Activated naive CD4-positive, alpha-beta T cell treated with anti-CD3 and anti-CD28 coated beads, Interleukin-2, amount 50 U/mL, for 24 hours (primary cell): ENCODE data around the gene ALDH3A1.

Source experiments
- H3K27ac Mint-ChIP-seq: one replicate; pipeline ENCODE4 v1.8.0; 2021; ENCODE audit warnings: mild to moderate bottlenecking, mixed read lengths
- H3K27me3 Mint-ChIP-seq: one replicate; pipeline ENCODE4 v1.8.0; 2021; ENCODE audit warnings: mixed read lengths
- H3K36me3 Mint-ChIP-seq: one replicate; pipeline ENCODE4 v1.8.0; 2021; ENCODE audit warnings: mixed read lengths
- H3K4me1 Mint-ChIP-seq: one replicate; pipeline ENCODE4 v1.8.0; 2021; ENCODE audit warnings: mixed read lengths
- H3K4me3 Mint-ChIP-seq: one replicate; pipeline ENCODE4 v1.8.0; 2021; ENCODE audit warnings: mild to moderate bottlenecking, mixed read lengths
- H3K9me3 Mint-ChIP-seq: one replicate; pipeline ENCODE4 v1.8.0; 2021; ENCODE audit warnings: mixed read lengths

The ALDH3A1 gene

DNA sequence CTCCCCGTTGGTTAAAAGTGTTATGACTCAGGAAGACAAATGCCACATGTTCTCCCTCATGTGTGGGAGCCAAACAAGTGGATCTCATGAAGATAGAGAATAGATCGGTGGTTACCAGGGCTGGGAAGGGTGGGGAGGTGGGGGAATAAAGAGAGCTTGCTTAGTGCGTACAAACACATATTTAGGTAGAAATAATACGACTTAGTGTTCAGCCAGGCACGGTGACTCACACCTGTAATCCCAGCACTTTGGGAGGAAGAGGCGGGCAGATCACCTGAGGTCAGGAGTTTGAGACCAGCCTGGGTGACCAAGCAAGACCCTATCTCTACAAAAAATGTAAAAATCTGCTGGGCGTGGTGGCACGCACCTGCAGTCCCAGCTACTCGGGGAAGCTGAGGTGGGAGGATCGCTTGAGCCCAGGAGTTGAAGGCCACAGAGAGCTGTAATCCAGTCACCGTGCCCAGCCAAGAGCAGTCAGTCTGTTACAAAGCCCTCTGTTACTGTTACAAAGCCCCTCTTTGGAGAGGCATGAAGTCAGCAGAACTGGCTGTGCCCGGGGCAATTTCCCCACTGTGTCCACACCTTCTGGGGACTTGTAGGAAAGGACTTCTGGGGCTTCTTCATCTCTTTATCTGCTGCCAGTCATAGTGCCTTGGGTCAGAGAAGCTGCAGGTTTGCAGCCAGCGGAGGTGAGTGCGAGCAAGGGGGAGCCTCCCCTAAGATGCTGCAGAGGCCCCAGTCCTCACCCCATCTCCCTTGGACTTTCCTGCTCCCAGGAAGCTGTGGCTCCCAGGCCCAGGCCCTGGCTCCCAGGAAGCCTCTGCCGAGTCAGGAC lies 4.3 kb upstream of the ALDH3A1 start:
- H3K9me3 Mint-ChIP-seq, result no peaks in the 10 kb centered on the region
- no peaks in the 10 kb centered on the region for H3K27me3 Mint-ChIP-seq
- no peaks in the 10 kb centered on the region for H3K36me3 Mint-ChIP-seq
- H3K4me3 Mint-ChIP-seq, result no peak overlapping the region
- H3K4me1 Mint-ChIP-seq, result peaks cover 4% of the 10 kb centered on the region
- no peak overlapping the region for H3K27ac Mint-ChIP-seq

DNA sequence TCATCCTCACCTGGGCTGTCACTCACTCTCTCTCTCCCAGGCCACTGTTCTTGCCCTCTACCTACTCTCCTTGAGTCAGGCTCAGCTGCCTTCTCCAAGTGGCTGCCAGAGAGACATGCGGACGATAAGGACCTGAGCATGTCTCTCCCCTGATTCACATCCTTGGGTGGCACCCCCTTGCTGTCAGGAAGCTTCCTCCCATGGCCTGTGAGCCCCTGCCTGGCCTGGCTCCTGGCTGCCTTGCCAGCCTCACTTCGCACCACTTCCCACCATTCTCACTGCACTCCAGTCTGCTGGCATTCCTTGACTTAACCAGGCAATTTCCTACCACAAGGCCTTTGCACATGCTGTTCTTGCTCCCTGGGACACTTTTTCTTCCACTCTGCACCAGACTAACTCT lies 2.7 kb upstream of the ALDH3A1 start:
- H3K36me3 Mint-ChIP-seq, result no peaks in the 10 kb centered on the region
- H3K4me3 Mint-ChIP-seq, result no peak overlapping the region
- peaks cover 4% of the 10 kb centered on the region for H3K4me1 Mint-ChIP-seq
- no peaks in the 10 kb centered on the region for H3K27me3 Mint-ChIP-seq
- H3K9me3 Mint-ChIP-seq, result no peaks in the 10 kb centered on the region
- no peak overlapping the region for H3K27ac Mint-ChIP-seq

DNA sequence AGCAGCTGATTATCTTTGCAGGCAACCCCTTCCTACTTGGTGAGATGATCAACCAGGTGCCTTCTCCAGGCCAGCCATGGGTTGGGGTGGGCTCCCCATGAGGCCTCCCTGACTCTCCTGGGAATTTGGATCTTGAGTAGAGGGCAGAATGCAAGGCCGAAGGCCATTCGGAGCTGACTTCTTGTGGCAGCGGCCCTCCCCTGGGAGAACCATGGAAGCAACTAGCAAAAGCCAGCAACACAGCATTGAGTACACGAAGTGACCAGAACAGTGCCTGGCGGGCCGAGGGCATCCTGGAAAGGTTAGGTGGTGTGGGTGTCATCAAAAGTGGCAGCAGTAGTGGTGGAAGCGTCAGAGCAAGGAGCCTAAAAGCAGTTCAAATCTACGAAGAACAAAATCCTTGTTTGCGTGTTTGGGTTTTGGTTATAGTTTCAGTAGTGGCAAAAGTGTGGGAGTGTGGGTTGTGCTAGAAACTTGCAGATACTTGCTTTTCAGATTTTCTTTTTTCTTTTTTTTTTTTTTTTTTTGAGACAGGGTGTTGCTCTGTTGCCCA lies 2.0 kb upstream of the ALDH3A1 start:
- no peak overlapping the region for H3K4me3 Mint-ChIP-seq
- no peak overlapping the region for H3K27ac Mint-ChIP-seq
- no peaks in the 10 kb centered on the region for H3K36me3 Mint-ChIP-seq
- no peaks in the 10 kb centered on the region for H3K27me3 Mint-ChIP-seq
- peaks cover 8% of the 10 kb centered on the region for H3K4me1 Mint-ChIP-seq
- no peaks in the 10 kb centered on the region for H3K9me3 Mint-ChIP-seq

DNA sequence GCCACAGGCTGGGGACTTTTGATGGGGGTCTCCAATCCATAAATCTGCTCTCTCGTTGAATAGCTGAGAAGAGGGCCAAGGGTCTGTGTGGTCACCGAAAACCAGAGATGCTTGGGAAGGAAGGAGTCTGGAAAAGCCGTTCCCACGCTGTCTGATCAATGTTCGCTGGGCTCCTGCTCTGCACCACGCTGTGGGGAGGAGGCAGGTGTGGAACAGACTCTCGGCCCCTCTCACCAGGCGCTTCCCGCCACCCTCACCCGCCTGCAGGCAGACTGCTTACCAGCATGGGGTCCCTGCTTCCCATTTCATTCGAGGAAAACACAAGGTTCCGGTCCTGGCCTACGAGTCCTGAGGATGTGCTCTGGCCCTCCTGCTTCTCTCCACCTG lies 702 bp upstream of the ALDH3A1 start:
- no peak overlapping the region for H3K27ac Mint-ChIP-seq

DNA sequence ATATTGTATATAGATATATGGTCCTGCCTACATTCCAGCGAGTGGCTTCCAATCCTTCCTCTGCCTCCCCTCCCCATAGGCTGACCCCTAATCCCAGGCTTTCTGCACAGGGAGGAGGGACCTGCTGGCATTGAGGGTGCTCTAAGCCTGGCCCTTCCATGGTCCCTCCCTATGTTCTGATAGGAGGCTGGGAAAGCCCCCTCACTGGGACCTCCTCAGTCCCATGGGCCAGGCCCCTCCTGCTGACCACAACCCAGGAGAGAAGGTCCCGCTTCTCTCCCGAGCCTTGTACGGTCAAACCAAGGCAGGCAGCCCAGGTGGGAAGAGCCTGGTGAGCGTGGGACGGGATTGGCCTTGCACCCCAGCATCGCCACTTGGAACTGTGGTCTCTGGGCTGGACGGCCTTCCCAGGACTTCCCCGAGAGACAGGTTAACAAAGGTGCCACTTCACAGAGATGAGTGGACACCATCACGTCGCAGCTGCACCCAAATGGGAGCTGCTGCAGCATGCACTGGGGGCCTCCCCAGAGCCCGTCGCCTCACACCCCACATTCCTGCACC lies 859 bp downstream of the ALDH3A1 start:
- Mint-ChIP-seq H3K27ac (no peak overlapping the region), H3K36me3 (no peaks in the 10 kb centered on the region), H3K4me1 (peaks cover 11% of the 10 kb centered on the region), H3K4me3 (no peak overlapping the region), H3K9me3 (no peaks in the 10 kb centered on the region), H3K27me3 (no peaks in the 10 kb centered on the region)

More for the DNA sequence above, 702 bp upstream of the ALDH3A1 start:
- H3K27me3 Mint-ChIP-seq, result no peaks in the 10 kb centered on the region
- peaks cover 11% of the 10 kb centered on the region for H3K4me1 Mint-ChIP-seq
- H3K4me3 Mint-ChIP-seq, result no peak overlapping the region
- H3K9me3 Mint-ChIP-seq, result no peaks in the 10 kb centered on the region
- no peaks in the 10 kb centered on the region for H3K36me3 Mint-ChIP-seq

DNA sequence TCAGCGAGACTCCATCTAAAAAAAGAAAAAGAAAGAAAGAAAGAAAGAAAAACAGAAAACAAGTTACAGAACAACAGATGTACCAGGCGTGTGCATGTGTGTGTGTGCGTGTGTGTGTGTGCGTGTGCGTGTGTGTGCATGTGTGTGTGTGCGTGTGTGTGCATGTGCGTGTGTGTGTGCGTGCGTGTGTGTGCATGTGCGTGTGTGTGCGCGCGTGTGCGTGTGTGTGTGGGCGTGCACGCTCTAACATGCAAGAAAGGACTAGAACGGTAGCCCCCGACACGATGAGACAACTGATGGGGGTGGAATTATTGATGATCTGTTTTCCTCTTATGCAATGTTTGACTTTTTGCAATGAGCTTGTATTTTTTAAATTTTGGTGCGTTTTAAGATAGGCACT lies 1.6 kb downstream of the ALDH3A1 start:
- Mint-ChIP-seq H3K4me3 (no peak overlapping the region), H3K27me3 (no peaks in the 10 kb centered on the region), H3K4me1 (peaks cover 11% of the 10 kb centered on the region), H3K9me3 (no peaks in the 10 kb centered on the region), H3K27ac (no peak overlapping the region), H3K36me3 (no peaks in the 10 kb centered on the region)

DNA sequence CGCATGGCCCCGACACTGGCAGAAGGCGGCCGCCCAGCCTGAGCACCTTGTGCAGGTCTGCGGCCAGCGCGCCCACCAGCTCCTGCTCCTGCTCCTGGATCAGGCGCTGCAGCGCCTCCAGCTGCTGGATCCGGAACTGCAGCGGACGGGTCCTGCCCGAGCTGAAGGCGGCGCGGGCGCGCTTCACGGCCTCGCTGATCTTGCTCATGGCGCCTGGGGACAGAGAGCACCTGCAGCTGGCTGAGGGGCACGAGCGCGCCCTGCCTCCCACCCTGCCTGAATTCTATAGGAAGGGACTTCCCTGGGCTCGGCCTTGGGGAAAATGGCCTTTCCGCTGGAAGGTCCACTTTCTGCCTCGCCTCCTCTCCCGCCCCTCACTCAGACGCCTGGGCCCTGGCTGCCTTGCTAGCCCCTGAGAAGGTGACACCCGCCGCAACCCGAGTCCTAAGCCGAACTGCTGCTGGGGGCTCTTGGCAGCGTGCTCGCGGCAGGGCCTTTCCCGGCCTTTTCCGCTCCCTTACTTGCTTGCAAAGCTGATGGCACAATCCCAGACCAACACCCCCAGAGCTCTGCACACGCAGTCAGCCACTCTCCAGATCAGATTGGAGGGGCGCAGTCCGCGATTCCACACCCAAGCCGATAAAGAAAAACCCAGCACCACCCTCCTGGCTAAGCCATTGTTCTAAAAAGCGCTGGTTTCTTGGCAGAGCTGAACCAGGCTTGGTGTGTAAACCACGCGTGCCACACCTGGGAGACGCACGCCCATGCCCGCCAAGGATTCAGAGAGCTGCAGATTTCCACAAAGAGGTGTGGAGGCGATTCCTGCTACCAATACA lies 3.0 kb downstream of the ALDH3A1 start:
- Mint-ChIP-seq H3K36me3 (no peaks in the 10 kb centered on the region), H3K27ac (no peak overlapping the region)

DNA sequence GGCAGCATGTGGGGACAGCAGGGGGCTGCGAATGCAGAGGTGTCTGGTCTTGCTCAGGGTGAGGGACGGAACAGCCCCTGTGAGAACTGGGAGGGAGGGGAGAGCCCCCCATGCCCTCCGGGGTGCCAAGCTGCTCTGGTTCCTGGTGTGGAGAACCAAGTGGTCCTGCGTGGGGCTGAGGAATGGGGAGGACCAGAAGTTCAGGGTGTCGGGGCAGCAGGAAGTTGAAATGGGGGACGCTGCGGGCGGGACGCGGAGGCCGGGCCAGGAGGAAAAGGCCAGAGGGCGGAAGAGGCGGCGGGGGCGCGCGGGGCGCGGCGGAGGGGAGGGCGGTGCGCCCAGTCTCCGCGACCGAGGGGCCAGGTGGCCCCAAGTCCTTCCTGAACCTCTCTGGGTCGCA lies 3.6 kb downstream of the ALDH3A1 start:
- H3K27ac Mint-ChIP-seq, result no peak overlapping the region
- H3K27me3 Mint-ChIP-seq, result no peaks in the 10 kb centered on the region
- H3K9me3 Mint-ChIP-seq, result no peaks in the 10 kb centered on the region
- peak overlapping the region; percentile 74 for H3K4me3 Mint-ChIP-seq
- H3K36me3 Mint-ChIP-seq, result no peaks in the 10 kb centered on the region
- H3K4me1 Mint-ChIP-seq, result peaks cover 7% of the 10 kb centered on the region

More for the DNA sequence above, 3.0 kb downstream of the ALDH3A1 start:
- Mint-ChIP-seq H3K27me3 (no peaks in the 10 kb centered on the region), H3K4me3 (peak overlapping the region; percentile 67), H3K9me3 (no peaks in the 10 kb centered on the region), H3K4me1 (peaks cover 7% of the 10 kb centered on the region)

DNA sequence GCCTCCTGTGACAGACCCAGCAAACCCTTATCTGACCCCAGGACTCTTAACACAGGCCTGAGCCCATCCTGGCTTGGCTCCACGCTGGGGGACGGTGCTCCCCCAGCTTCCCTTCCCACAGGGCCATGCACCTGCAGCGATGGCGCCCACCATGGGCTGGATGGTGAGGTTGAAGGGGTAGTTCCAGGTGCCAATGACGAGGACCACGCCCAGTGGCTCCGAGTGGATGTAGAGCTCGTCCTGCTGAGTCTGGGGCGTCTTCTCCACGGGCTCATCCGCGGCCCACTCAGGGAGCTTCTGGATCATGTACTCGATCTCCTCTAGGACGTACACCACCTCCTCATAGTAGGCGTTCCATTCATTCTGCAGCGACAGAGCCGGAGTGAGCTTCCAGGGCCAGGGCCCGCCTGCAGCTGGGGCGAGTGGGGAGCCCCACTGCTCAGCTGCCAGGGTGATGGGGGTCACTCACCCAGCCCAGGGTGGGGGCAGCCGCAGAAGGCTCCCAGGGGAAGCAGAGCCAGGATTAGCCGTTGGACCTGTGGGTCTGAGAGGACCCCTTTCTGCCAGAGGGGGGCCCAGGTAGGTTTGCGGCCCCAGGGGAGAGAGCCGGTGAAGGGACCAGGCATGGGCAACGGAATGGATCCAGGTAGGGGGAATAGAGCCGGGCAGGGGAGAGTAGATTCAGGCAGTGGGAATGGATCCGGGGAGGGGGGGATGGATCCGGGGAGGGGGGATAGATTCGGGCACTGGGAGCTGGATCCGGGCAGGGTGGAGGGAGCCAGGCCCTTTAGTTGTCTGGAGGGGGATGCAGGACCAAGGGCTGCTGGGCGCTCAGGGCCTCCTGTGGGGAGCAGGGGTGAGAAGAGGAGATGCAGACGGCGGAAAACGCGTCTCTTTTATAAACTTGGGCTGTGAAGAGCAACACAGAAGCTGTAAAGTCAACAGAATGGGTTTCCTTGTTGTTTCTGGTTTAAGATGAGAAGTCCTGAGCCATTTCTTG lies 4.7 kb downstream of the ALDH3A1 start:
- Mint-ChIP-seq H3K36me3 (no peaks in the 10 kb centered on the region), H3K4me3 (peak overlapping the region; percentile 23), H3K27ac (no peak overlapping the region), H3K4me1 (peaks cover 7% of the 10 kb centered on the region), H3K27me3 (no peaks in the 10 kb centered on the region), H3K9me3 (no peaks in the 10 kb centered on the region)

DNA sequence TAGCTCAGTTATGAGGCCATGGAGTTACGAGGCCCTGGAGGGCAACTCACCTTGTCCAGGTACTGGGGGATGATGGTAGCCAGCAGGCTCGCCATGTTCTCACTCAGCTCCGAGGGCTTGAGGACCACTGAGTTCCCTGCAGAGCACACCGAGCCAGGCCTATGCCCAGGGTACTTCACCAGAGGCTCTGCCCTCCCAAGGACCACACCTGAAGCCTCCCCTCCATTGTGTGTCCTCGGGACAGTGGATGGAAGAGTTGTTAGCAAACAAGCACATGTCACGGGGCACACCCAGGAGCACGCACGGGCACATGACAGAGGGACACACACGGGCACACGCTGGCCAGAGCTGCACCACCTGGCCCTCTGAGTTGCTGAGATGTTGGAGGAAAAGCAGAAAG lies 5.6 kb downstream of the ALDH3A1 start:
- Mint-ChIP-seq H3K4me1 (peaks cover 7% of the 10 kb centered on the region), H3K4me3 (no peak overlapping the region), H3K27me3 (no peaks in the 10 kb centered on the region), H3K9me3 (no peaks in the 10 kb centered on the region), H3K36me3 (no peaks in the 10 kb centered on the region), H3K27ac (no peak overlapping the region)

DNA sequence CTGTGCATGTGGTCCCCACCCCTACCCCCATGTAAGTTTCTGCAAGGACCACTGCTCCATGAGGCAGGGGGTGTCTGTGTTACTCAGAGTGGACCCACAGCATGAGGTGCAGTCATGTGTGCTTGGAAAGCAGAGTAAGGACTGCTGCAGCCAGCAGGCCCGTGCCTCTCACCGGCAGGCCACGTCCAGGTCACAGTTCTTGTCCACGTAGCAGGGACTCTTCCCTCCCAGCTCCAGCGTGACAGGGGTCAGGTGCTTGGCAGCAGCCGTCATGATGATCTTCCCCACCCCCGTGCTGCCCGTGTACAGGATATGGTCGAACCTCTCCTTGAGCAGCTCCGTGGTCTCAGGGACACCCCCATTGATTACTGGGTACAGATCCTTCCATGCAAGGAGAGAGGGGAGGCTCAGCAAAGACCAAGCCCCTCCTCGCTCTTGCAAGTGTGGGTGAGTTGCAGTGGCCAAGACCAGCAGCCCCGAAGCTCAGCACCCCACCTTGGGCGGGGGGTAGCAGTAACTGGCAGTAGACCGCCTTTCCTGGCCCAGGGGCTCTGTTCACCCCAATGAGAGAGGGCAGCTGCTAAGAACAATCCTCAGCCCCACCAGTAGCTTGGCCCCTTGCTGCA lies 6.2 kb downstream of the ALDH3A1 start:
- no peak overlapping the region for H3K27ac Mint-ChIP-seq
- no peaks in the 10 kb centered on the region for H3K36me3 Mint-ChIP-seq
- no peak overlapping the region for H3K4me3 Mint-ChIP-seq
- no peaks in the 10 kb centered on the region for H3K9me3 Mint-ChIP-seq
- no peaks in the 10 kb centered on the region for H3K27me3 Mint-ChIP-seq
- H3K4me1 Mint-ChIP-seq, result peaks cover 7% of the 10 kb centered on the region

DNA sequence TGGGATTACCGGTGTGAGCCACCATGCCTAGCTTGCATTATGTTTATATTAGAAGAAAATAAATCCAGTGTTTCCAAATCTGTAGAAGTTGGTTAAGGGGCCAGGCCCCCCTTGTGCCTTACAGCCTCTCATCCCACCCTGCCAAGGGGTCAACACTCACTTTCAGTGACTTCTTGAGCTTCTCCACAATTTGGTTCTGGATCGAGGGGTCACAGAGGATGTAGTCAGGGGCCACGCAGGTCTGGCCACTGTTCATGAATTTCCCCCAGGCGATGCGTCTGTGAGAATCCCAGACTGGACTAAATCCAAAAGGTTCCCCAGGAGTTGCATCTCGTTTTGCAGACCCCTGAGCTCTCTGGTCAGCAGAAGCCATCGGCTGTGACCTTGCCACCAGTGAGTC lies 7.2 kb downstream of the ALDH3A1 start:
- no peak overlapping the region for H3K27ac Mint-ChIP-seq

DNA sequence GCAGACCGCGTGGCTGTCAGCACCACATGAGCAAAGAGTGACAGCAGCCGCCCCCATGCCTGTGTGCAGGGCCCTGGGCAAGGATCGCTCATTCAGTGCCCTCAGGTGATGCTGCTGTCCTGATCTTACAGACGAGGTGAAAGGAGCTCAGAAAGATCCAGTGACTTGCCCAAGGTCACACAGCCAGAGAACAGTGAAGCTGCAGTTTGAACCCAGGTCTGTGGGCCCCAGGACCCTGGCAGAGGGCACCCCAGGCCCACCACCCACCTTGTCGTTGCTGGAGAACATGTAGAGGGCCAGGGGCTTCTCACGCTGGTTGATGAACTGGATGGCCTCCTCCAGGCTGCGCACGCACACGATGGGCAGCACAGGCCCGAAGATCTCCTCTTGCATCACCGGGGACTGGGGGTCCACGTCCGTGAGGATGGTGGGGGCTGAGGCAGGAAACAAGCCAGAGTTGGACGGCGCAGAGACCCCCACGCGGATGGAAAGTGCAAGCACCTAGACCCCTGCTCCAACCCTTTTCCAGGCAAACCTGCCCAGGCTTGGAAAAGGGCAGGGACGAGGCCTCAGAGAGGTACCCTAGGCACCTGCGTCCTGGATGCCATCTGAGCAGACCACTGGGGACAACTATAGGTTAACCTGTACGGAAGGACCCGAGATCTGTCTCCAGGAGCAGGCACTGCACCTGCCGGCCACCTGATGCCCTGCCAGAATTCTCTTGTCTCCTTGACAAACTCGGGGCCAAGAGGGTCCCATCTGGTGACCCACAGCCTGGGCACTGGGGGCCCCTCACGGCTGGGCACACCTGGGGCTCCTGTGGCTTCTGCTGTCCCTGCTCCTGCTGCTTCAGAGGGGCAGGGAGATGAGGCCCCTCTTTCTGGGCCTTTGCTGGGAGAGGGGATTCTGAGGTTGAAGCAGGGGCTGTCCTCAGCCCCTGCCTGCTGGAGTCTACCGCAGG lies 8.6 kb downstream of the ALDH3A1 start:
- Mint-ChIP-seq H3K4me1 (no peaks in the 10 kb centered on the region), H3K9me3 (no peaks in the 10 kb centered on the region), H3K4me3 (no peak overlapping the region), H3K36me3 (no peaks in the 10 kb centered on the region), H3K27me3 (no peaks in the 10 kb centered on the region), H3K27ac (no peak overlapping the region)

More for the DNA sequence above, 7.2 kb downstream of the ALDH3A1 start:
- Mint-ChIP-seq H3K27me3 (no peaks in the 10 kb centered on the region), H3K4me1 (peaks cover 7% of the 10 kb centered on the region), H3K4me3 (no peak overlapping the region), H3K9me3 (no peaks in the 10 kb centered on the region), H3K36me3 (no peaks in the 10 kb centered on the region)
